GM23338 (cell line): ENCODE results near the gene NEB. TPM values are rescaled to one million over a fixed set of nuclear protein-coding genes. Genes with fewer than 3 reads are reported as not detected.

Experiments
- ATAC-seq: fragments of 200-7000 bp; cut with Tn5 transposase; 3 replicates; pipeline ENCODE4 v1.9.1; 2020
- DNase-seq: peaks from one replicate; pipeline ENCODE4 v3.0.0-alpha.2; 2015; ENCODE audit warnings: low spot score
- H2AFZ ChIP-seq: fragments of 200-600 bp; sonication (generic); 2 replicates; pipeline ENCODE4 v1.8.0; 2016; ENCODE audit warnings: antibody characterized with exemption, mild to moderate bottlenecking, moderate library complexity
- H3F3A ChIP-seq: fragments of 200-600 bp; sonication (generic); replicated peaks from 2 replicates; pipeline ENCODE4 v1.8.0; 2017; ENCODE audit warnings: antibody characterized with exemption, mixed run types, low read depth
- H3K27ac ChIP-seq: fragments of 200-600 bp; sonication (generic); 2 replicates; pipeline ENCODE4 v1.6.1; 2016; ENCODE audit warnings: low read depth
- H3K27me3 ChIP-seq: fragments of 200-600 bp; sonication (generic); 2 replicates; pipeline ENCODE4 v1.8.0; 2016; ENCODE audit warnings: mild to moderate bottlenecking, mixed run types, moderate library complexity; ENCODE audit not compliant: insufficient read depth
- H3K36me3 ChIP-seq: fragments of 200-600 bp; sonication (generic); 2 replicates; pipeline ENCODE4 v1.8.0; 2016; ENCODE audit warnings: mild to moderate bottlenecking; ENCODE audit not compliant: insufficient read depth
- H3K4me1 ChIP-seq: fragments of 200-600 bp; sonication (generic); 2 replicates; pipeline ENCODE4 v1.8.0; 2016; ENCODE audit warnings: mild to moderate bottlenecking, moderate library complexity; ENCODE audit not compliant: insufficient read depth
- H3K4me2 ChIP-seq: fragments of 200-600 bp; sonication (generic); 2 replicates; pipeline ENCODE4 v1.7.1; 2017; ENCODE audit warnings: mixed run types
- H3K4me3 ChIP-seq: fragments of 200-600 bp; sonication (generic); 2 replicates; pipeline ENCODE4 v1.6.1; 2016; ENCODE audit warnings: mixed run types
- H3K79me2 ChIP-seq: fragments of 200-600 bp; sonication (generic); replicated peaks from 2 replicates; pipeline ENCODE4 v1.8.0; 2017; ENCODE audit warnings: mild to moderate bottlenecking; ENCODE audit not compliant: insufficient read depth
- H3K9me2 ChIP-seq: fragments of 200-600 bp; sonication (generic); 2 replicates; pipeline ENCODE4 v1.8.0; 2017; ENCODE audit not compliant: insufficient read depth
- H4K20me1 ChIP-seq: fragments of 200-600 bp; sonication (generic); replicated peaks from 2 replicates; pipeline ENCODE4 v1.8.0; 2017; ENCODE audit warnings: mild to moderate bottlenecking; ENCODE audit not compliant: insufficient read depth
- H3K27ac Mint-ChIP-seq: 2 replicates; pipeline ENCODE4 v1.8.0; 2020; ENCODE audit warnings: inconsistent platforms, mild to moderate bottlenecking, moderate library complexity, mixed read lengths
- H3K27me3 Mint-ChIP-seq: 3 replicates; pipeline ENCODE4 v1.8.0; 2022; ENCODE audit warnings: low read depth, mild to moderate bottlenecking, moderate library complexity, mixed read lengths, inconsistent platforms; ENCODE audit not compliant: insufficient read depth, poor library complexity
- H3K36me3 Mint-ChIP-seq: 3 replicates; pipeline ENCODE4 v1.8.0; 2021; ENCODE audit warnings: low read depth, mild to moderate bottlenecking, inconsistent platforms, moderate library complexity, mixed read lengths
- H3K4me1 Mint-ChIP-seq: 3 replicates; pipeline ENCODE4 v1.8.0; 2020; ENCODE audit warnings: mild to moderate bottlenecking, inconsistent platforms, mixed read lengths
- H3K4me3 Mint-ChIP-seq: 3 replicates; pipeline ENCODE4 v1.8.0; 2021; ENCODE audit warnings: moderate library complexity, mild to moderate bottlenecking, inconsistent platforms, mixed read lengths
- H3K9me3 Mint-ChIP-seq: 3 replicates; pipeline ENCODE4 v1.8.0; 2020; ENCODE audit warnings: moderate library complexity, mild to moderate bottlenecking, inconsistent platforms, mixed read lengths
- CREB1 ChIP-seq: fragments of 250-450 bp; sonication (Bioruptor Pico); IDR thresholded peaks from 2 replicates; pipeline ENCODE4 v1.5.0; 2020; ENCODE audit warnings: low read depth, mild to moderate bottlenecking, moderate library complexity
- CTCF ChIP-seq, 2 experiments: fragments of 200-600 bp in 1 of 2; sonication (generic) in 1 of 2; conservative IDR thresholded peaks; 2 replicates each; pipeline versions ENCODE4 v1.5.1 to v1.6.1; 2016 to 2017; ENCODE audit warnings: antibody characterized with exemption in 2 of 2, low read depth in 2 of 2, mild to moderate bottlenecking in 2 of 2, moderate library complexity in 1 of 2
- ETS1 ChIP-seq: IDR thresholded peaks from 2 replicates; pipeline ENCODE4 v1.6.1; 2016; ENCODE audit warnings: antibody characterized with exemption
- EZH2 ChIP-seq: fragments of 200-600 bp; sonication (generic); IDR thresholded peaks from one replicate; pipeline ENCODE4 v1.8.0; 2017; ENCODE audit warnings: antibody characterized with exemption, mild to moderate bottlenecking, low read depth; ENCODE audit not compliant: unreplicated experiment
- JUNB ChIP-seq: IDR thresholded peaks from one replicate; pipeline ENCODE4 v1.6.1; 2016; ENCODE audit warnings: antibody characterized with exemption; ENCODE audit not compliant: unreplicated experiment
- NANOG ChIP-seq: IDR thresholded peaks from 2 replicates; pipeline ENCODE4 v1.6.1; 2016; ENCODE audit warnings: antibody characterized with exemption, borderline replicate concordance
- POLR2AphosphoS5 ChIP-seq: IDR thresholded peaks from 2 replicates; pipeline ENCODE4 v1.6.1; 2016; ENCODE audit warnings: antibody characterized with exemption, low read depth
- REST ChIP-seq: IDR thresholded peaks from one replicate; pipeline ENCODE4 v1.6.1; 2018; ENCODE audit warnings: antibody characterized with exemption; ENCODE audit not compliant: unreplicated experiment
- ZNF114 ChIP-seq: fragments of 250-450 bp; sonication (Bioruptor Pico); IDR thresholded peaks from 2 replicates; pipeline ENCODE4 v1.5.0; 2020; ENCODE audit warnings: mild to moderate bottlenecking, moderate library complexity
- ZNF462 ChIP-seq: fragments of 250-450 bp; sonication (Bioruptor Pico); IDR thresholded peaks from 2 replicates; pipeline ENCODE4 v1.5.0; 2020; ENCODE audit warnings: mild to moderate bottlenecking, moderate library complexity
- polyA plus RNA-seq: library from polyadenylated mRNA; unstranded; fragments of >200 nt; fragmentation: Nextera tagmentation; extraction: Ambion mirVana; gene quantifications from 2 replicates; pipeline ENCODE4 v1.2.1, GENCODE V29; 2016
- total RNA-seq: library from RNA; depleted of rRNA; stranded (reverse); fragments of >200 nt; shearing (Covaris generic); gene quantifications from 2 replicates; pipeline ENCODE4 v1.2.3, GENCODE V29; 2014

NEB gene
- total and polyA plus RNA-seq, 2 experiments from 2014 or later: 6.2 to 13.7 TPM

GRCh38 chr2:151508519-151508918 lies 225.8 kb downstream of the NEB start:
- H3K36me3 ChIP-seq: no peaks in the 10 kb centered on the region
- Mint-ChIP-seq H3K4me3 (no peak overlapping the region), H3K9me3 (no peaks in the 10 kb centered on the region), H3K36me3 (no peaks in the 10 kb centered on the region), H3K27me3 (peaks cover 2% of the 10 kb centered on the region), H3K4me1 (peaks cover 3% of the 10 kb centered on the region; the same call in 1 of the 3 replicates), H3K27ac (no peak overlapping the region)
- H3K27me3 ChIP-seq: no peaks in the 10 kb centered on the region
- H3K4me1 ChIP-seq: peaks cover 5% of the 10 kb centered on the region; the same call in 1 of the 2 replicates
- H3K79me2 ChIP-seq: no peaks in the 10 kb centered on the region
- no peak overlapping the region for H3K4me3 ChIP-seq
- H4K20me1 ChIP-seq: no peaks in the 10 kb centered on the region
- no peak overlapping the region for H3K4me2 ChIP-seq
- no peak overlapping the region for H3K27ac ChIP-seq
- DNase-seq: no peak
- TF ChIP-seq POLR2AphosphoS5: no peak
- TF ChIP-seq REST: no peak
- peak; percentile 38; the same call in 2 of the 3 replicates for ATAC-seq
- no peaks in the 10 kb centered on the region for H3F3A ChIP-seq
- H2AFZ ChIP-seq: no peak overlapping the region
- H3K9me2 ChIP-seq: peaks cover 5% of the 10 kb centered on the region; the same call in 1 of the 2 replicates

GRCh38 chr2:151506170-151506569 lies 228.1 kb downstream of the NEB start:
- Mint-ChIP-seq H3K4me1 (peaks cover 3% of the 10 kb centered on the region; the same call in 1 of the 3 replicates), H3K27me3 (peaks cover 2% of the 10 kb centered on the region), H3K4me3 (no peak overlapping the region), H3K27ac (no peak overlapping the region), H3K9me3 (no peaks in the 10 kb centered on the region), H3K36me3 (no peaks in the 10 kb centered on the region)
- no peaks in the 10 kb centered on the region for H3K79me2 ChIP-seq
- no peaks in the 10 kb centered on the region for H3K27me3 ChIP-seq
- H2AFZ ChIP-seq: no peak overlapping the region
- no peaks in the 10 kb centered on the region for H3F3A ChIP-seq
- no peaks in the 10 kb centered on the region for H3K36me3 ChIP-seq
- ATAC-seq (no peak), DNase-seq (no peak)
- peaks cover 5% of the 10 kb centered on the region; the same call in 1 of the 2 replicates for H3K4me1 ChIP-seq
- no peak overlapping the region for H3K4me3 ChIP-seq
- H3K27ac ChIP-seq: no peak overlapping the region
- no peak overlapping the region for H3K4me2 ChIP-seq
- H3K9me2 ChIP-seq: no peaks in the 10 kb centered on the region
- no peaks in the 10 kb centered on the region for H4K20me1 ChIP-seq
- no peak for TF ChIP-seq JUNB
- TF ChIP-seq NANOG: no peak
- TF ChIP-seq CREB1 (CRISPR knock-in tag): no peak
- TF ChIP-seq ZNF462: no peak
- no peak for TF ChIP-seq ZNF114 (CRISPR knock-in tag)
- no peak for TF ChIP-seq ETS1
- TF ChIP-seq EZH2: no peak
- TF ChIP-seq POLR2AphosphoS5: no peak
- TF ChIP-seq CTCF (conservative IDR thresholded peaks at IDR 0.05; ENCODE audit: low read depth in 2 of 2): no peak
